Endodermal cell (in vitro differentiated cells): ENCODE measurements around the gene SOHLH2. TPM values are rescaled to one million over a fixed set of nuclear protein-coding genes. Genes with fewer than 3 reads are reported as not detected.

Experiments used
- DNase-seq: peaks from one replicate; pipeline ENCODE4 v3.0.0-alpha.2; 2017
- H3K27ac ChIP-seq: 2 replicates; pipeline ENCODE4 v1.5.1; 2013; ENCODE audit warnings: mild to moderate bottlenecking, low read depth, low read length, moderate library complexity
- H3K27me3 ChIP-seq: 2 replicates; pipeline ENCODE4 v1.6.1; 2013; ENCODE audit warnings: mild to moderate bottlenecking, low read length, moderate library complexity; ENCODE audit not compliant: insufficient read depth, control insufficient read depth, poor library complexity, severe bottlenecking
- H3K36me3 ChIP-seq: 2 replicates; pipeline ENCODE4 v1.7.0; 2013; ENCODE audit warnings: mild to moderate bottlenecking, low read length, moderate library complexity; ENCODE audit not compliant: control insufficient read depth, insufficient read depth
- H3K4me1 ChIP-seq: one replicate; pipeline ENCODE4 v1.7.0; 2013; ENCODE audit warnings: low read length; ENCODE audit not compliant: control insufficient read depth, insufficient read depth
- H3K4me3 ChIP-seq: 2 replicates; pipeline ENCODE4 v1.5.1; 2013; ENCODE audit warnings: mild to moderate bottlenecking, low read length, moderate library complexity
- H3K9ac ChIP-seq: 2 replicates; pipeline ENCODE4 v1.6.1; 2013; ENCODE audit warnings: mild to moderate bottlenecking, low read length, moderate library complexity; ENCODE audit not compliant: poor library complexity, severe bottlenecking; ENCODE audit errors: extremely low read depth
- H3K9me3 ChIP-seq: 2 replicates; pipeline ENCODE4 v1.6.1; 2013; ENCODE audit warnings: mild to moderate bottlenecking, low read length, moderate library complexity; ENCODE audit not compliant: control insufficient read depth
- H3K27ac Mint-ChIP-seq: 2 replicates; pipeline ENCODE4 v1.8.0; 2020; ENCODE audit warnings: mixed read lengths
- H3K27me3 Mint-ChIP-seq: 2 replicates; pipeline ENCODE4 v1.8.0; 2021; ENCODE audit warnings: mild to moderate bottlenecking, mixed read lengths; ENCODE audit not compliant: insufficient read depth
- H3K36me3 Mint-ChIP-seq: 2 replicates; pipeline ENCODE4 v1.8.0; 2020; ENCODE audit warnings: low read depth, mixed read lengths
- H3K4me1 Mint-ChIP-seq: 2 replicates; pipeline ENCODE4 v1.8.0; 2020; ENCODE audit warnings: mixed read lengths
- H3K4me3 Mint-ChIP-seq: 2 replicates; pipeline ENCODE4 v1.8.0; 2020; ENCODE audit warnings: mild to moderate bottlenecking, moderate library complexity, mixed read lengths
- H3K9me3 Mint-ChIP-seq: 2 replicates; pipeline ENCODE4 v1.8.0; 2020; ENCODE audit warnings: mild to moderate bottlenecking, mixed read lengths
- CTCF ChIP-seq: fragments of 200-600 bp; sonication (generic); conservative IDR thresholded peaks from 2 replicates; pipeline ENCODE4 v1.5.0; 2021; ENCODE audit warnings: antibody characterized with exemption, mild to moderate bottlenecking
- WGBS, 2 experiments: methylation state at CpG; one replicate each; pipeline versions ENCODE4 v1.1.5 to v1.1.7; 2013; ENCODE audit warnings: missing lambda C conversion rate in 2 of 2, mixed read lengths in 1 of 2; ENCODE audit not compliant: insufficient coverage in 1 of 2, insufficient read length in 1 of 2; 5-methylcytosine and 5-hydroxymethylcytosine counted together
- total RNA-seq, 2 donors: library from RNA; stranded (reverse); fragmentation: NEBNext Ultra II Directional in 1 of 2; extraction: Animal tissue kit (Norgen Biotek cat#: 25700) in 1 of 2; gene quantifications; 2 replicates in 1 of 2; 3 replicates in 1 of 2; pipeline ENCODE4 v1.2.1, GENCODE V29; 2021

SOHLH2 gene
- total RNA-seq, 2 donors from 2014 or later: 2.1 to 14.2 TPM

GRCh38 chr13:36190771-36191170 lies 23.6 kb downstream of the SOHLH2 start:
- no peaks in the 10 kb centered on the region for H3K27me3 ChIP-seq
- no peak overlapping the region for H3K4me3 Mint-ChIP-seq
- TF ChIP-seq CTCF: no peak
- H3K36me3 ChIP-seq: no peaks in the 10 kb centered on the region
- H3K27ac ChIP-seq: no peak overlapping the region
- WGBS, 2 experiments: 83 to 98% methylated on average over 1 to 3 of the region's 3 CpGs
- H3K4me3 ChIP-seq: no peak overlapping the region
- no peaks in the 10 kb centered on the region for H3K36me3 Mint-ChIP-seq
- H3K4me1 ChIP-seq: no peaks in the 10 kb centered on the region
- H3K9ac ChIP-seq: no peak overlapping the region
- H3K4me1 Mint-ChIP-seq: peaks cover 3% of the 10 kb centered on the region
- no peaks in the 10 kb centered on the region for H3K9me3 ChIP-seq
- H3K9me3 Mint-ChIP-seq: no peaks in the 10 kb centered on the region
- no peak for DNase-seq
- H3K27me3 Mint-ChIP-seq: no peaks in the 10 kb centered on the region
- no peak overlapping the region for H3K27ac Mint-ChIP-seq

- Histone ChIP-seq H3K9ac (no peak overlapping the region), H3K9me3 (no peaks in the 10 kb centered on the region), H3K4me3 (no peak overlapping the region), H3K27ac (no peak overlapping the region), H3K27me3 (no peaks in the 10 kb centered on the region), H3K36me3 (no peaks in the 10 kb centered on the region), H3K4me1 (no peaks in the 10 kb centered on the region)
- Mint-ChIP-seq H3K27me3 (no peaks in the 10 kb centered on the region), H3K36me3 (no peaks in the 10 kb centered on the region), H3K4me1 (peaks cover 3% of the 10 kb centered on the region), H3K9me3 (no peaks in the 10 kb centered on the region), H3K27ac (no peak overlapping the region), H3K4me3 (no peak overlapping the region)
- TF ChIP-seq CTCF: no peak
- 89 to 100% methylated on average over 1 of the region's 1 CpG for WGBS, 2 experiments
- DNase-seq: no peak
Observed at GRCh38 chr13:36188441-36188840, 25.9 kb downstream of the SOHLH2 start.

GRCh38 chr13:36183901-36184300 lies 30.5 kb downstream of the SOHLH2 start:
- Histone ChIP-seq H3K27ac (no peak overlapping the region), H3K9me3 (no peaks in the 10 kb centered on the region), H3K9ac (no peak overlapping the region), H3K36me3 (no peaks in the 10 kb centered on the region), H3K27me3 (no peaks in the 10 kb centered on the region), H3K4me1 (no peaks in the 10 kb centered on the region), H3K4me3 (no peak overlapping the region)
- no peak for TF ChIP-seq CTCF
- H3K36me3 Mint-ChIP-seq: no peaks in the 10 kb centered on the region
- H3K27ac Mint-ChIP-seq: no peak overlapping the region
- DNase-seq: no peak
- no peaks in the 10 kb centered on the region for H3K27me3 Mint-ChIP-seq
- H3K4me3 Mint-ChIP-seq: no peak overlapping the region
- H3K4me1 Mint-ChIP-seq: peaks cover 3% of the 10 kb centered on the region
- H3K9me3 Mint-ChIP-seq: no peaks in the 10 kb centered on the region
